HEK293 (cell line): Measurements from ENCODE around the gene ARMC3.

ENCODE experiments used
- CTCF ChIA-PET: fragments of 350-600 bp; formaldehyde crosslinking; extraction: SDS; loops from one replicate; lab custom pipeline; 2021; ENCODE audit warnings: antibody characterized with exemption; lab: Yijun Ruan, JAX
- POLR2A ChIA-PET: fragments of 300-600 bp; formaldehyde crosslinking; extraction: SDS; loops from one replicate; lab custom pipeline; 2020; ENCODE audit warnings: antibody characterized with exemption, inconsistent platforms; lab: Yijun Ruan, JAX
- H3K27ac ChIP-seq: fragments of 200-500 bp; sonication (Bioruptor generic); 2 replicates; pipeline ENCODE4 v1.5.1; 2014; ENCODE audit warnings: low read depth, low read length, control low read depth, inconsistent platforms; ENCODE audit errors: extremely low read depth
- H3K36me3 ChIP-seq, 2 experiments: fragments of 200-500 bp in 1 of 2; sonication (Bioruptor generic) in 1 of 2; 1 replicate in 1 of 2; 2 replicates in 1 of 2; pipeline ENCODE4 v1.5.1; 2014 to 2017; ENCODE audit warnings: inconsistent platforms in 2 of 2, low read length in 2 of 2; ENCODE audit not compliant: control insufficient read depth in 2 of 2, insufficient read depth in 1 of 2
- H3K4me1 ChIP-seq: fragments of 200-500 bp; sonication (Bioruptor generic); 2 replicates; pipeline ENCODE4 v1.5.1; 2014; ENCODE audit warnings: mild to moderate bottlenecking, low read length, inconsistent platforms; ENCODE audit not compliant: control insufficient read depth, insufficient read depth
- H3K4me3 ChIP-seq: 2 replicates; pipeline ENCODE4 v1.5.1; 2011; ENCODE audit warnings: low read depth, mild to moderate bottlenecking, control low read depth, low read length, moderate library complexity
- H3K9me3 ChIP-seq: fragments of 200-500 bp; sonication (Bioruptor generic); 2 replicates; pipeline ENCODE4 v1.5.1; 2014; ENCODE audit warnings: low read depth, low read length, inconsistent platforms; ENCODE audit not compliant: control insufficient read depth, insufficient read depth
- BCL11B ChIP-seq: fragments of 450-650 bp; formaldehyde crosslinking; IDR thresholded peaks from 2 replicates; pipeline ENCODE4 v1.5.1; 2016; ENCODE audit warnings: low read depth, missing biosample characterization, missing genetic modification characterization
- CTCF ChIP-seq: fragments of 450-650 bp; formaldehyde crosslinking; IDR thresholded peaks from 2 replicates; pipeline ENCODE4 v1.5.1; 2016; ENCODE audit warnings: missing biosample characterization, missing genetic modification characterization
- EGR2 ChIP-seq: fragments of 450-650 bp; formaldehyde crosslinking; IDR thresholded peaks from 2 replicates; pipeline ENCODE4 v1.5.1; 2016; ENCODE audit warnings: low read depth, missing biosample characterization, missing genetic modification characterization
- KLF16 ChIP-seq: fragments of 450-650 bp; formaldehyde crosslinking; IDR thresholded peaks from 2 replicates; pipeline ENCODE4 v1.5.1; 2017; ENCODE audit warnings: missing biosample characterization, missing genetic modification characterization
- KLF8 ChIP-seq: fragments of 450-650 bp; formaldehyde crosslinking; IDR thresholded peaks from 2 replicates; pipeline ENCODE4 v1.5.1; 2016; ENCODE audit warnings: missing biosample characterization, missing genetic modification characterization
- PATZ1 ChIP-seq: fragments of 450-650 bp; formaldehyde crosslinking; IDR thresholded peaks from 2 replicates; pipeline ENCODE4 v1.5.1; 2016; ENCODE audit warnings: missing biosample characterization, missing genetic modification characterization
- REPIN1 ChIP-seq: fragments of 450-650 bp; formaldehyde crosslinking; IDR thresholded peaks from 2 replicates; pipeline ENCODE4 v1.5.1; 2017; ENCODE audit warnings: missing biosample characterization, missing genetic modification characterization, low read depth
- SP7 ChIP-seq: fragments of 450-650 bp; formaldehyde crosslinking; IDR thresholded peaks from 2 replicates; pipeline ENCODE4 v1.5.1; 2016; ENCODE audit warnings: missing biosample characterization, missing genetic modification characterization
- YY1 ChIP-seq: fragments of 450-650 bp; formaldehyde crosslinking; IDR thresholded peaks from 2 replicates; pipeline ENCODE4 v1.5.1; 2018; ENCODE audit warnings: missing biosample characterization, missing genetic modification characterization
- ZNF16 ChIP-seq: fragments of 450-650 bp; formaldehyde crosslinking; IDR thresholded peaks from 2 replicates; pipeline ENCODE4 v1.5.1; 2016; ENCODE audit warnings: low read depth, missing biosample characterization, missing genetic modification characterization
- ZNF19 ChIP-seq: fragments of 450-650 bp; formaldehyde crosslinking; IDR thresholded peaks from 2 replicates; pipeline ENCODE4; 2016; ENCODE audit warnings: missing biosample characterization, missing genetic modification characterization, low read depth
- ZNF239 ChIP-seq: fragments of 450-650 bp; formaldehyde crosslinking; IDR thresholded peaks from 2 replicates; pipeline ENCODE4 v1.5.1; 2016; ENCODE audit warnings: missing biosample characterization, missing genetic modification characterization
- ZNF544 ChIP-seq: fragments of 450-650 bp; formaldehyde crosslinking; IDR thresholded peaks from 2 replicates; pipeline ENCODE4 v1.5.0; 2017; ENCODE audit warnings: missing biosample characterization, missing genetic modification characterization
- ZNF555 ChIP-seq: fragments of 450-650 bp; formaldehyde crosslinking; conservative IDR thresholded peaks from 2 replicates; pipeline ENCODE4 v1.5.1; 2017; ENCODE audit warnings: missing biosample characterization, mild to moderate bottlenecking, missing genetic modification characterization, inconsistent platforms
- ZNF704 ChIP-seq: fragments of 450-650 bp; formaldehyde crosslinking; IDR thresholded peaks from 2 replicates; pipeline ENCODE4 v1.5.1; 2016; ENCODE audit warnings: missing biosample characterization, missing genetic modification characterization
- ZNF792 ChIP-seq: fragments of 450-650 bp; formaldehyde crosslinking; IDR thresholded peaks from 2 replicates; pipeline ENCODE4 v1.5.1; 2016; ENCODE audit warnings: missing biosample characterization, missing genetic modification characterization
- ZNF843 ChIP-seq: fragments of 450-650 bp; formaldehyde crosslinking; IDR thresholded peaks from 2 replicates; pipeline ENCODE4 v1.5.1; 2016; ENCODE audit warnings: missing biosample characterization, missing genetic modification characterization
- ZSCAN23 ChIP-seq: fragments of 450-650 bp; formaldehyde crosslinking; IDR thresholded peaks from 2 replicates; pipeline ENCODE4 v1.5.1; 2016; ENCODE audit warnings: missing biosample characterization, missing genetic modification characterization
- TF ChIP-seq, protein P1 (sequence below): fragments of 450-650 bp; formaldehyde crosslinking; IDR thresholded peaks from 2 replicates; pipeline ENCODE4 v1.5.1; 2016; ENCODE audit warnings: missing biosample characterization, missing genetic modification characterization, borderline replicate concordance
- TF ChIP-seq, protein P2 (sequence below): fragments of 450-650 bp; formaldehyde crosslinking; IDR thresholded peaks from 2 replicates; pipeline ENCODE4 v1.5.1; 2016; ENCODE audit warnings: missing biosample characterization, missing genetic modification characterization, borderline replicate concordance

ARMC3 gene

DNA sequence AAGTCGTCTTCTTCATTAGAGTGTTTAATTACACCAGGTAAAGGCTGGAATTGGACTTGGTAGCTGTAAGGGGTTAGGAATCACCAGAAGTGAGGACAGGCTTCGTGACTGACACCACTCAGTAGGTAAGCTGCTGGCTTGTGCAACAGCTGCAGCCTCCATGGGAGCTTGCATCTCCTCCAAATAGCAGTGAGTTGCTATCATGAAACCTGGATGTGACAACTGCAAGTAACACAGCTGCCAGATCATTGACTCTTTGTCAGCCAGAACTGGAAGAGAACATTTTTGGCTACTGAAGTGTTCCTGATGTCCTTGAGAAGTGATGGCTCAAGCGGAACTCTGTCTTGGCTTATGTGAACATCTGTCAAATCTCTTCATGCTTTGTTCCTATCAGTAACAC is 103.5 kb downstream of the ARMC3 start:
- ChIA-PET POLR2A (no interaction called here), CTCF (no interaction called here)
- H3K4me3 ChIP-seq, result no peak overlapping the region
- no peak for TF ChIP-seq BCL11B
- no peak for TF ChIP-seq KLF16 (tag by site-specific recombination)
- TF ChIP-seq ZNF544 (tag by site-specific recombination), result no peak
- TF ChIP-seq ZNF843 (tag by site-specific recombination), result no peak
- TF ChIP-seq ZNF792 (tag by site-specific recombination), result no peak
- TF ChIP-seq KLF8, result no peak
- TF ChIP-seq ZNF704 (tag by site-specific recombination), result no peak
- TF ChIP-seq ZSCAN23 (tag by site-specific recombination), result no peak
- TF ChIP-seq, protein P1, sequence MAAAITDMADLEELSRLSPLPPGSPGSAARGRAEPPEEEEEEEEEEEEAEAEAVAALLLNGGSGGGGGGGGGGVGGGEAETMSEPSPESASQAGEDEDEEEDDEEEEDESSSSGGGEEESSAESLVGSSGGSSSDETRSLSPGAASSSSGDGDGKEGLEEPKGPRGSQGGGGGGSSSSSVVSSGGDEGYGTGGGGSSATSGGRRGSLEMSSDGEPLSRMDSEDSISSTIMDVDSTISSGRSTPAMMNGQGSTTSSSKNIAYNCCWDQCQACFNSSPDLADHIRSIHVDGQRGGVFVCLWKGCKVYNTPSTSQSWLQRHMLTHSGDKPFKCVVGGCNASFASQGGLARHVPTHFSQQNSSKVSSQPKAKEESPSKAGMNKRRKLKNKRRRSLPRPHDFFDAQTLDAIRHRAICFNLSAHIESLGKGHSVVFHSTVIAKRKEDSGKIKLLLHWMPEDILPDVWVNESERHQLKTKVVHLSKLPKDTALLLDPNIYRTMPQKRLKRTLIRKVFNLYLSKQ, result no peak
- no peak for TF ChIP-seq PATZ1 (tag by site-specific recombination)
- no peak for TF ChIP-seq YY1 (tag by site-specific recombination)
- no peak for TF ChIP-seq REPIN1 (tag by site-specific recombination)
- no peak for TF ChIP-seq CTCF (tag by site-specific recombination)
- no peak for TF ChIP-seq EGR2 (tag by site-specific recombination)
- TF ChIP-seq ZNF555 (tag by site-specific recombination), result no peak
- TF ChIP-seq ZNF16 (tag by site-specific recombination), result no peak
- TF ChIP-seq ZNF239, result no peak
- no peak for TF ChIP-seq ZNF19 (tag by site-specific recombination)
- TF ChIP-seq SP7 (tag by site-specific recombination), result no peak
- TF ChIP-seq, protein P2, sequence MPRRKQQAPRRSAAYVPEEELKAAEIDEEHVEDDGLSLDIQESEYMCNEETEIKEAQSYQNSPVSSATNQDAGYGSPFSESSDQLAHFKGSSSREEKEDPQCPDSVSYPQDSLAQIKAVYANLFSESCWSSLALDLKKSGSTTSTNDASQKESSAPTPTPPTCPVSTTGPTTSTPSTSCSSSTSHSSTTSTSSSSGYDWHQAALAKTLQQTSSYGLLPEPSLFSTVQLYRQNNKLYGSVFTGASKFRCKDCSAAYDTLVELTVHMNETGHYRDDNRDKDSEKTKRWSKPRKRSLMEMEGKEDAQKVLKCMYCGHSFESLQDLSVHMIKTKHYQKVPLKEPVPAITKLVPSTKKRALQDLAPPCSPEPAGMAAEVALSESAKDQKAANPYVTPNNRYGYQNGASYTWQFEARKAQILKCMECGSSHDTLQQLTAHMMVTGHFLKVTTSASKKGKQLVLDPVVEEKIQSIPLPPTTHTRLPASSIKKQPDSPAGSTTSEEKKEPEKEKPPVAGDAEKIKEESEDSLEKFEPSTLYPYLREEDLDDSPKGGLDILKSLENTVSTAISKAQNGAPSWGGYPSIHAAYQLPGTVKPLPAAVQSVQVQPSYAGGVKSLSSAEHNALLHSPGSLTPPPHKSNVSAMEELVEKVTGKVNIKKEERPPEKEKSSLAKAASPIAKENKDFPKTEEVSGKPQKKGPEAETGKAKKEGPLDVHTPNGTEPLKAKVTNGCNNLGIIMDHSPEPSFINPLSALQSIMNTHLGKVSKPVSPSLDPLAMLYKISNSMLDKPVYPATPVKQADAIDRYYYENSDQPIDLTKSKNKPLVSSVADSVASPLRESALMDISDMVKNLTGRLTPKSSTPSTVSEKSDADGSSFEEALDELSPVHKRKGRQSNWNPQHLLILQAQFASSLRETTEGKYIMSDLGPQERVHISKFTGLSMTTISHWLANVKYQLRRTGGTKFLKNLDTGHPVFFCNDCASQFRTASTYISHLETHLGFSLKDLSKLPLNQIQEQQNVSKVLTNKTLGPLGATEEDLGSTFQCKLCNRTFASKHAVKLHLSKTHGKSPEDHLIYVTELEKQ (tag by site-specific recombination), result no peak
- no peaks in the 10 kb centered on the region for H3K9me3 ChIP-seq
- H3K27ac ChIP-seq, result no peak overlapping the region
- no peaks in the 10 kb centered on the region for H3K36me3 ChIP-seq
- no peaks in the 10 kb centered on the region for H3K4me1 ChIP-seq
